ENCODE data around the gene DSP. TPM values are rescaled to one million over a fixed set of nuclear protein-coding genes. Genes with fewer than 3 reads are reported as not detected.

Gene DSP
- total and polyA plus RNA-seq, 2 of the 13 experiments (the other 11 are each of a cell fraction or from before 2014, with no cell fraction given) = 89.8 to 117 TPM

- TF ChIP-seq NFAT5 (CRISPR knock-in tag; IDR thresholded peaks at IDR 0.05) = no peak
- TF ChIP-seq ZNF275 (CRISPR knock-in tag; IDR thresholded peaks at IDR 0.05; ENCODE audit: borderline replicate concordance) = no peak
- no peak for TF ChIP-seq ZNF576 (CRISPR knock-in tag; IDR thresholded peaks at IDR 0.05)
- TF ChIP-seq CCDC6 (CRISPR knock-in tag; IDR thresholded peaks at IDR 0.05) = no peak
- no peak; the same call in 1 of the 2 replicates for TF ChIP-seq ZNF331 (CRISPR knock-in tag; IDR thresholded peaks at IDR 0.05)
- TF ChIP-seq THAP8 (CRISPR knock-in tag; IDR thresholded peaks at IDR 0.05; ENCODE audit: borderline replicate concordance) = no peak
- 0 out of 2 replicates have a peak, but pooled peaks have one; percentile 13 for TF ChIP-seq ZNF205 (CRISPR knock-in tag; IDR thresholded peaks at IDR 0.05)
- TF ChIP-seq ZBTB44 (CRISPR knock-in tag; IDR thresholded peaks at IDR 0.05) = no peak
- TF ChIP-seq KLF6 (CRISPR knock-in tag; IDR thresholded peaks at IDR 0.05) = no peak
- no peak for TF ChIP-seq SP1 (IDR thresholded peaks at IDR 0.05)
- no peak for TF ChIP-seq SP1 (CRISPR knock-in tag; IDR thresholded peaks at IDR 0.05)
- TF ChIP-seq AKAP8 (CRISPR knock-in tag; IDR thresholded peaks at IDR 0.05) = no peak
- TF ChIP-seq HIVEP1 (CRISPR knock-in tag; IDR thresholded peaks at IDR 0.05) = no peak
- no peak for TF ChIP-seq NR1H2 (CRISPR knock-in tag; IDR thresholded peaks at IDR 0.05; ENCODE audit: borderline replicate concordance, low read depth)
- no peak for TF ChIP-seq JUN (CRISPR knock-in tag; IDR thresholded peaks at IDR 0.05)
- TF ChIP-seq TP53 (CRISPR knock-in tag; conservative IDR thresholded peaks at IDR 0.05) = no peak
- no peak for TF ChIP-seq PRDM4 (CRISPR knock-in tag; IDR thresholded peaks at IDR 0.05; ENCODE audit: borderline replicate concordance)
- TF ChIP-seq DPF2 (CRISPR knock-in tag; IDR thresholded peaks at IDR 0.05; ENCODE audit: borderline replicate concordance, low read depth) = no peak
Measured at GRCh38 chr6:7580927-7581618, 39.6 kb downstream of the DSP start (continued).
